ENCODE data around the gene CHST15. TPM values are rescaled to one million over a fixed set of nuclear protein-coding genes. Genes with fewer than 3 reads are reported as not detected.

CHST15 gene
- total RNA-seq, 1 experiment from 2014 or later = 17.1 TPM

DNA sequence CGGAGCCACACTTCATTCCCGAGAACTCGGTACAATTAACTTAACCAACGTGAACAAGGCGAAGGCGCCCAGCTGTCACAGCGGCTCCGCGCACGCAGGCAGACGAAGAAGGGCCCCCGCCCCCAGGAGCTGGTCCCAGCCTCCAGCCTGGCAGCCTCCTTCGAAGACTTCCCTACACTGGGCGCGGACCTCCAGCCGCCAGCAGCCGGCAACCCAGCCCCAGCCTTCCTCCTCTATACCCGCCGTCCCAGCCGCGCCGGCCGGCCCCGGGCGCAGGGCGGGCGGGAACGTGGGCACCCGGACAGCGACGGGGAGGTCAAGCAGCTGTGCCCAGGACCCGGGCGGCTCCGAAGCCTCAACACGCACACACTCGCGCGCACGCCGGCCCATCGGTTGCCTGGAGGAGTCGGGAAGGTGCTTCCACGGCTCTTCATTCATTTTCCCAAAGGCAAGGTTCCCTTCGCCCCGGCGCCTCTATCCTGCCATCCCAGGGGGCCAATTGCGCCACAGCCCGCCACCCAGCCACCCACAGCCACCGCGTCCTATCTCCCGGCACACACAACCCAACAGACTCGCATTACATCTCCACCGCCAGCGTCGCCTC, 1.6 kb downstream of the CHST15 start:
- Histone ChIP-seq H2AFZ (ENCODE audit: low read length) (no peak overlapping the region), H3K4me1 (ENCODE audit: insufficient read depth, low read length) (peaks cover 14% of the 10 kb centered on the region), H3K9ac (ENCODE audit: low read length) (peak overlapping the region; percentile 68), H3F3A (ENCODE audit: low read length, unreplicated experiment) (no peaks in the 10 kb centered on the region), H3K9me3 (ENCODE audit: low read length) (no peaks in the 10 kb centered on the region), H3K27me3 (ENCODE audit: low read length) (no peaks in the 10 kb centered on the region), H3K79me2 (ENCODE audit: low read length) (peaks cover 55% of the 10 kb centered on the region), H3K9me2 (replicated peaks; ENCODE audit: low read length) (no peaks in the 10 kb centered on the region), H3K27ac (ENCODE audit: low read length) (no peak overlapping the region), H3K4me3 (ENCODE audit: low read length) (peak overlapping the region; percentile 87), H4K20me1 (ENCODE audit: low read length) (peaks cover 26% of the 10 kb centered on the region), H3K36me3 (ENCODE audit: low read depth, low read length) (no peaks in the 10 kb centered on the region), H3K4me2 (ENCODE audit: low read length) (peak overlapping the region; percentile 86)
- ATAC-seq (no peak), DNase-seq (no peak)
- BruUV-seq (replicated peaks) = no TSS peak
- intact Hi-C loops (cut with micrococcal nuclease) = loop anchor here (1.0 to 10.0 kb wide), 7 partner anchors 15 to 293 kb away; no protein-coding TSS in a partner anchor
- ChIA-PET CTCF (no interaction called here), POLR2A (ENCODE audit: unreplicated experiment) (interaction anchor here (0.6 kb wide), 1 partner anchor 60 kb away, joined by 6 read pairs; no protein-coding TSS in a partner anchor)
- no peak for TF ChIP-seq EZH2phosphoT487 (IDR thresholded peaks at IDR 0.05; ENCODE audit: borderline replicate concordance, low read length)
- no peak for TF ChIP-seq EZH2 (IDR thresholded peaks at IDR 0.05; ENCODE audit: low read length, unreplicated experiment)
- TF ChIP-seq, protein P1, sequence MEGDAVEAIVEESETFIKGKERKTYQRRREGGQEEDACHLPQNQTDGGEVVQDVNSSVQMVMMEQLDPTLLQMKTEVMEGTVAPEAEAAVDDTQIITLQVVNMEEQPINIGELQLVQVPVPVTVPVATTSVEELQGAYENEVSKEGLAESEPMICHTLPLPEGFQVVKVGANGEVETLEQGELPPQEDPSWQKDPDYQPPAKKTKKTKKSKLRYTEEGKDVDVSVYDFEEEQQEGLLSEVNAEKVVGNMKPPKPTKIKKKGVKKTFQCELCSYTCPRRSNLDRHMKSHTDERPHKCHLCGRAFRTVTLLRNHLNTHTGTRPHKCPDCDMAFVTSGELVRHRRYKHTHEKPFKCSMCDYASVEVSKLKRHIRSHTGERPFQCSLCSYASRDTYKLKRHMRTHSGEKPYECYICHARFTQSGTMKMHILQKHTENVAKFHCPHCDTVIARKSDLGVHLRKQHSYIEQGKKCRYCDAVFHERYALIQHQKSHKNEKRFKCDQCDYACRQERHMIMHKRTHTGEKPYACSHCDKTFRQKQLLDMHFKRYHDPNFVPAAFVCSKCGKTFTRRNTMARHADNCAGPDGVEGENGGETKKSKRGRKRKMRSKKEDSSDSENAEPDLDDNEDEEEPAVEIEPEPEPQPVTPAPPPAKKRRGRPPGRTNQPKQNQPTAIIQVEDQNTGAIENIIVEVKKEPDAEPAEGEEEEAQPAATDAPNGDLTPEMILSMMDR (conservative IDR thresholded peaks at IDR 0.05; ENCODE audit: low read depth, low read length) = no peak

DNA sequence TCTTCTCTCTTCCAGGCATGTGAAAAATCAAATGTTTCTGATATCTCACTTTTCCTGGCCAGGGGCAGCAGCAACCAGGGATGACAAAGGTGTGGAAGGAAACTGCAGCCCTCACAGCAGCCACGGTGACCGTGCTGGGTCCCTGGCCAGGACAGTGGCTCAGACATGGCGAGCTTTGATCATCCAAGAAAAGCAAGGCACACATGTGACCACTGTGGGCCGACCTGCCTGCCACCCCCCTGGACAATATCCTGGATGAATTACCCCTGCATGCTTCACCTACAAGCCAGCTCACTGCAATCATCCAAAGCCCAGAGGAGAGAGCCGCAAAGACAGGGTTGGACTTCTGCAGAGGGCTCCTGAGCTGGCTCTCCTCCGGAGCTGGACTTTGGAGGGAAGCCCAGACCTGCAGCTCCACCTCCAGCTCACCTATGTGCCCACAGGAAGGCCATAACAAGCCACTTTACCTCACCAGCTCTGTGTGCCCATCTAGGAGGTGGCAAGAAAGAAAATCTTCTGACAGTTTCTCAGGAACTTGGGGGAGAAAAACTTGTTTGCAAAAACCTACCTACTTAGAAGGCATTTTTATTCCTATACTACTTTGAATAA, 2.7 kb downstream of the CHST15 start:
- BruUV-seq (replicated peaks) = no TSS peak
- no peak overlapping the region for H3K9ac ChIP-seq (ENCODE audit: low read length)

More for the DNA sequence above, 2.7 kb downstream of the CHST15 start:
- H3K9me3 ChIP-seq (ENCODE audit: low read length) = no peaks in the 10 kb centered on the region
- peaks cover 65% of the 10 kb centered on the region for H3K79me2 ChIP-seq (ENCODE audit: low read length)
- no peak overlapping the region for H2AFZ ChIP-seq (ENCODE audit: low read length)
- H3K27ac ChIP-seq (ENCODE audit: low read length) = no peak overlapping the region
- H3K4me1 ChIP-seq (ENCODE audit: insufficient read depth, low read length) = peaks cover 14% of the 10 kb centered on the region
- CTCF ChIA-PET = interaction anchor here (1.1 to 1.2 kb wide), 2 partner anchors 96 to 298 kb away, joined by 3 to 4 read pairs; no protein-coding TSS in a partner anchor
- H3K36me3 ChIP-seq (ENCODE audit: low read depth, low read length) = no peaks in the 10 kb centered on the region
- H4K20me1 ChIP-seq (ENCODE audit: low read length) = peaks cover 26% of the 10 kb centered on the region
- intact Hi-C loops (cut with micrococcal nuclease) = loop anchor here (2.0 to 10.0 kb wide), 4 partner anchors 26 to 294 kb away; no protein-coding TSS in a partner anchor
- TF ChIP-seq, protein P1 (conservative IDR thresholded peaks at IDR 0.05; ENCODE audit: low read depth, low read length) = no peak
- TF ChIP-seq EZH2 (IDR thresholded peaks at IDR 0.05; ENCODE audit: low read length, unreplicated experiment) = no peak
- no peak for TF ChIP-seq EZH2phosphoT487 (IDR thresholded peaks at IDR 0.05; ENCODE audit: borderline replicate concordance, low read length)
- peak overlapping the region; percentile 86 for H3K4me2 ChIP-seq (ENCODE audit: low read length)
- ATAC-seq (peak; percentile 7), DNase-seq (peak; percentile 56)
- H3F3A ChIP-seq (ENCODE audit: low read length, unreplicated experiment) = no peaks in the 10 kb centered on the region
- POLR2A ChIA-PET (ENCODE audit: unreplicated experiment) = no interaction called here
- H3K27me3 ChIP-seq (ENCODE audit: low read length) = no peaks in the 10 kb centered on the region
- H3K9me2 ChIP-seq (replicated peaks; ENCODE audit: low read length) = no peaks in the 10 kb centered on the region
- peak overlapping the region; percentile 87; the same call in 1 of the 2 replicates for H3K4me3 ChIP-seq (ENCODE audit: low read length)

Measured in PC-3 (cell line).